Stimulated activated CD4-positive, alpha-beta T cell treated with anti-CD3 and anti-CD28 coated beads, Interleukin-12 subunit alpha, Interleukin-12 subunit beta, amount 100 ng/mL, for 4 hours (primary cell): ENCODE data around the gene CDCA5.
"Not testable (repeated sequence)": the region's sequence is repeated elsewhere in the genome, so short reads cannot be mapped to it uniquely, and the experiment has no call there.

ENCODE experiments used
- DNase-seq: peaks from one replicate; pipeline ENCODE4 v3.0.0-alpha.2; 2020

Gene CDCA5

DNA sequence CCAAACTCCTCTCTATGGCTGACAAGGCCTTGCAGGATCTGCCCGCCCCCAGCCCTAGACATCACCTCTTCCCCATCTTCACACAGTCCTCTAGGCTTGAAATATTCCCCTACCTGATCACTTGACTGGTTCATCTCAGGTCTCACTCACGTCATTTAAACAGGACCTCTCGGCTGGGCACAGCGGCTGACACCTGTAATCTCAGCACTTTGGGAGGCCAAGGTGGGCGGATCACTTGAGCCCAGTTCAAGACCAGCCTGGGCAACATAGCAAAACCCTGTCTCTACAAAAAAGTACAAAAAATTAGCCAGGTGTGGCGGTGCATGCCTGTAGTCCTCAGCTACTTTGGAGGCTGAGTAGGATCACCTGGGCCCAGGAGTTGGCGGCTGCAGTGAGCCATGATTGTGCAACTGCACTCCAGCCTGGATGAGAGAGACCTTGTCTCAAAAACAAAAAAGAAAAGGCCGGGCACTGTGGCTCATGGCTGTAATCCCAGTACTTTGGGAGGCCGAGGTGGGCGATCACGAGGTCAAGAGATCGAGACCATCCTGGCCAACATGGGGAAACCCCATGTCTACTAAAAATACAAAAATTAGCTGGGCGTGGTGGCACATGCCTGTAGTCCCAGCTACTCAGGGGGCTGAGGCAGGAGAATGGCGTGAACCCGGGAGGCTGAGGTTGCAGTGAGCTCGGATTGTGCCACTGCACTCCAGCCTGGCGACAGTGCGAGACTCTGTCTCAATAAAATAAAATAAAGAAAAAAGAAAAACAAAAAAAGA, 35.2 kb upstream of the CDCA5 start:
- DNase-seq = not testable (repeated sequence)

GRCh38 chr11:65118097-65118837, 34.4 kb upstream of the CDCA5 start:
- no peak for DNase-seq

GRCh38 chr11:65117206-65118096, 33.6 kb upstream of the CDCA5 start, which contains the start of gene ZNHIT2:
Gene ZNHIT2, minus strand, starts transcription at chr11:65117701. Its CDS starts 48 bp downstream, at chr11:65117653.
- DNase-seq = peak; percentile 100

DNA sequence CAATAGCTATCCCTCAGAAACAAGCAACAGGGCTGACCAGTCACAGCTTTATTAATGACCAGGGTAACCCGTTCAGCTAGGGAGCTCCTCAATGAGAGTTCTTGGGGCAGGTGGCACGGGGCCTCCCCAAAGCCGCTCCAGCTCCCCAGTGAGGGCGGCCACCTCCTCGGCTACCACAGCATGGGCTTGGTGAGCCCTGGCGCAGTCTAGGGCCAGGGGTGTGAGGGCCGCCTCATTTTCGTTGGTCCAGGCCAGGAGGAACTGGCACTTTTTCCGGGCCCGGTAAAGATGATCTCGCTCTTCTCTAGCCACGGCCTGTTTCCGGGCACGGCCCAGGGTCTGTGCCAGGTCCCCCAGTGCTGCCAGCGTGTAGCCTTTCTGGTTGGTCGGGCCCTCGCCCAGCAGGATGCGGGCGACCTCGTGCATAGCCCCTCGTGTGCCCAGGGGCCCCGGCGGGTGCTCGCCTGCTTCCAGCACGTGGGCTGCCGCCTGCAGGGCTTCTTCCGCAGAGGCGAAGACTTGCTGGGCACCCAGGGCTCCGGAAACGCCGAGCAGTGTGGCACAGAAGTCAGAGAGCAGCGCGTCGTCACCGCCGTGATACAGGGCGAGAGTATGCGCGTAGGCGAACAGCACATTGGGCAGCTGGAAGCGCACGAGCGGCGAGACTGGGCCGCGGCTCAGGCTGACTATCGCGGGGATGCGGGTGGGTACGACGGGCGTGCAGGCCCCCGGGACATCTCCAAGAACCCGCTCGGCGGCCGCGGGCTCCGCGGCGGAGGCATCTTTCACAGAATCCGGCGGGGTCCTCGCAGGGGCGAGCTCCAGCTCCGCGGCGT, 32.7 kb upstream of the CDCA5 start:
- DNase-seq = peak; percentile 61

DNA sequence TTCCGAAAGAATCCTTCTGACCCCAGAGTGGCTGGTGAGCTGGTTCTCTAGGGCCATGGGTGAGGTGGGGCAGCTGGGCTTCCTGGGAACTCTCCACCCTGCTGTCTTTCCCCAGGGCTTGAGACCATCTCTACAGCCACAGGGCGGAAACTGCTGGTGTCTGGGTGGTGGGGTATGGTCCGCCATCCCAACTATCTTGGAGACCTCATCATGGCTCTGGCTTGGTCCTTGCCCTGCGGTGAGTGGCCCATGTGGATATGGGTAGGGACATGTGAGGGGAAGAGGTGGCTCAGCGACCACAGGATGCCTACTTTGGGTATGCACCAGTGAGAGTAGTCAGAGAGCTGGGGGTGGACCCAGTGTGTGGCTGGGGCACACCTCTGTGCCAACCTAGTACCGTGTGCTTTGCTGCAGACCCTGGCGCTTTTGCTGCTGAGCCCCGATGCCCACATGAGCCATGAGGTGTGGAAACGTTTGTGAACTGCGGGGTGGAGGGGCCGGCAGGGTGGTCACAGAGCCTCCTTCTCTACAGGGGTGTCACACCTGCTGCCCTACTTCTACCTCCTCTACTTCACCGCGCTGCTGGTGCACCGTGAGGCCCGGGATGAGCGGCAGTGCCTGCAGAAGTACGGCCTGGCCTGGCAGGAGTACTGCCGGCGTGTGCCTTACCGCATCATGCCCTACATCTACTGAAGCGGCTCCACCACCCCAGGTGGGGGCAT, 31.7 kb upstream of the CDCA5 start:
- DNase-seq = no peak

GRCh38 chr11:65114538-65115171, 30.8 kb upstream of the CDCA5 start:
- DNase-seq = no peak

DNA sequence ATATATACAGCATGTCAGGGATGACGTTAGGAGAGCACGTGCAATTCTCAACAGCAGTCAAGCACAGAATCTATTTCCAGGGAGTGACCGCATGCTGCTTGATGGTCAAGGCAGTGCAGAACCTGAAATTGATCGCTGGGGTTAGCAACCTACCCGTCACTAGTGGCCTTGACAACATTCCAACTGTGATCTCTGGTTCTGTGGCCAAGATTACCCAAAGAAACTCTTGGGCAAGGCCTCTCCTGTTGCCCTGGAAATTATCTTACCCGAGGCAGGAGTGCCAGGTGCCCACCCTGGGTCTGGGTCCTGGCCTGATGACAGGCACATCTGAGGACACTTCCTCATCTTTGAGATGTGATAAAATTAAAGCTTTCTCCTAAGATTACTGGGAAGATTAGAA, 30.0 kb upstream of the CDCA5 start:
- DNase-seq = no peak

GRCh38 chr11:65113361-65113756, 29.5 kb upstream of the CDCA5 start:
- DNase-seq = no peak

GRCh38 chr11:65112546-65113360, 28.9 kb upstream of the CDCA5 start:
- peak; percentile 74 for DNase-seq

GRCh38 chr11:65111744-65112545, 28.1 kb upstream of the CDCA5 start, which contains the start of gene TM7SF2:
Gene TM7SF2, plus strand, starts transcription at chr11:65111872. Its CDS starts 144 bp downstream, at chr11:65112016.
- peak; percentile 93 for DNase-seq

DNA sequence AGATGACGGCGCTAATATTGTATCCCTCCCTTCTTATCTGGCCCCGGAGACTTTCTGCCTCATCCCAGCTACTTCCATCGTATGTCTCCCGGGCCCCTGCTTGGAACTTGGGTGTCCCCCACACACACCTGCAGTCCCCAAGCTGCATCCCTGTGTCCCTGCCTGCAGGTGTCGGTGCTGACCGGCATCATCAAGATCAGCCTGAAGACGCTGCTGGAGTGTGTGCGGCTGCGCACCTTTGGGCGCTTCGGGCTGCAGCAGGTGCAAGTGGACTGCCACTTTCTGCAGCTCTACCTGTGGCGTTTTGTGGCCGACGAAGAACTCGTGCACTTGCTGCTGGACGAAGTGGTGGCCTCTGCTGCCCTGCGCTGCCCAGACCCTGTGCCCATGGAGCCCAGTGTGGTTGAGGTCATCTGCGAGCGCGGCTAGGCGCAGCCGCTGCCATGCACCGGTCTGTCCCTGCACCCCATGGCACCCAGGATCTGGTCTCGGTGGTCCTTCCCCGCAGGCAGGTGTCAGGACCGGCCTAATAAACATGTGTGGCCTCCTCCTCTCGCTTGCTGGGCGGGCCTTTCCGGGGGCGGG, 27.4 kb upstream of the CDCA5 start:
- DNase-seq = no peak

DNA sequence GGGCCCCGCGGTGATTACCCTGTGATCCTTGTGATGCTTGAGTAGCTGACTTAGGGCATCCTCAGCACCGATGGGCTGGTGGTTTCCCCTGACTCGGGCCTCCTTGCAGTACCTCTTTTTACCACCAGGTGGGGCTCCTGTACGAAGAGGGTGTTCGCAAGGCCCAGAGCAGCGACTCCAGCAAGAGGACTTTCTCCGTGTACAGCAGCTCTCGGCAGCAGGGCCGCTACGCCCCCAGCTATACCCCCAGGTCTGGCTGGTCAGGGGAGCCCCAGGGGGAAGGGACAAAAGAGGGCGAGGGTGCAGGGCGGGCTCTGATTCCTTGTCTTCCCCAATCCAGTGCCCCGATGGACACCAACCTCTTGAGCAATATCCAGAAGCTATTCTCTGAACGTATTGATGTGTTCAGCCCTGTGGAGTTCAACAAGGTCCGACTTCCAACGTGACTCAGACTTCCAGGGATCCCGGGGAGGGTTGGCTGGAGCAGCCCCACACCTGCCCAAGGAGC, 26.6 kb upstream of the CDCA5 start:
- DNase-seq = peak; percentile 97

DNA sequence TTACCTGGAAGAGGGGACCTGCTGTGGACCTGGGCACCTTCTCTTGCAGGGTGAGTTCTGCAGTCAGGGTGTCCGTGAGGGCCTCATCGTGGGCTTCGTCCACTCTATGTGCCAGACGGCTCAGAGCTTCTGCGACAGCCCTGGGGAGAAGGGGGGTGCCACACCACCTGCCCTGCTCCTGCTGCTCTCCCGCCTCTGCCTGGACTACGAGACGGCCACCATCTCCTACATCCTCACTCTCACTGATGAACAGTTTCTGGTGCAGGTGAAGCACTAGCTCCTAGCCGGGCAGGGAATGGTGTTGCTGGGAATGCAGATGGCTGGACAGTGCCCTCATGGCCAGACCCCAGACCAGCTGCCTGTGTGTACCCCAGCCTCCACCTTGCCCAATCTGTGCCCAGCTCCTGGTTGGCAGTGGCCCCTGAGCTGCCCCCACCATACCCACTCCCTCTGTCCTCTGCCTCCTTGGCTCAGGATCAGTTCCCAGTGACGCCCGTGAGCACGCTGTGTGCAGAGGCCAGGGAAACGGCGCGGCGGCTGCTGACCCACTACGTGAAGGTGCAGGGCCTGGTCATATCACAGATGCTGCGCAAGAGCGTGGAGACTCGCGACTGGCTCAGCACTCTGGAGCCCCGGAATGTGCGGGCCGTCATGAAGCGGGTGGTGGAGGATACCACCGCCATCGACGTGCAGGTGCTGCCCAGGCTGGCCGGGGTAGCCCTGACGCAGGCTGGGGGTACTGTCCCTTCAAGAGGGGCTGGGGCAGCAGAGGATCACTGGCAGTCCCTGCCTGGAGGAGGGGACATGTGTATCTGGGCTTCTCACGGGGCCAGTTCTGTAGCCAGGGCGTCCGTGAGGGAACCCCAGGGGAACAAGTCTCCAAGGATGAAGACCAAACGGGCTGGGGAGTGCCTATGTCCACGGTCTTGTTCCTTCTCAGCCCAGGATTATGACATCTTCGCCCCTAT, 25.7 kb upstream of the CDCA5 start:
- no peak for DNase-seq

DNA sequence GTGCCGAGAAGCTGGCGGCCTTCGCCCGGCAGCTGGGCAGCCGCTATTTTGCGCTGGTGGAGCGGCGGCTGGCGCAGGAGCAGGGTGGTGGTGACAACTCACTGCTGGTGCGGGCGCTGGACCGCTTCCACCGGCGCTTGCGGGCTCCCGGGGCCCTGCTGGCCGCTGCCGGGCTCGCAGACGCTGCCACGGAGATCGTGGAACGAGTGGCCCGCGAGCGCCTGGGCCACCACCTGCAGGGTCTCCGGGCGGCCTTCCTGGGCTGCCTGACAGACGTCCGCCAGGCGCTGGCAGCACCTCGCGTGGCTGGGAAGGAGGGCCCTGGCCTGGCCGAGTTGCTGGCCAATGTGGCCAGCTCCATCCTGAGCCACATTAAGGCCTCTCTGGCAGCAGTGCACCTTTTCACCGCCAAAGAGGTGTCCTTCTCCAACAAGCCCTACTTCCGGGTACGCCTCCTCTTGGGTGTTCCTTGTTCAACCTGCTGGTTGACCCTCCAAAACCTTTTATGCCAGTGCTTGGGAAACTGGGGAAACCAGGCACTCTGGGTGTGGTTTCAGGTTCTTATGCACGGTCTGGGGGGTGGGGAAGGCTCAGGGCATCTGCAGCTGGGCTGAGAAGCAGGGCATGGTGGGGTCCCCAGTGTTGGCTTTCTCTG, 24.8 kb upstream of the CDCA5 start:
- no peak for DNase-seq

DNA sequence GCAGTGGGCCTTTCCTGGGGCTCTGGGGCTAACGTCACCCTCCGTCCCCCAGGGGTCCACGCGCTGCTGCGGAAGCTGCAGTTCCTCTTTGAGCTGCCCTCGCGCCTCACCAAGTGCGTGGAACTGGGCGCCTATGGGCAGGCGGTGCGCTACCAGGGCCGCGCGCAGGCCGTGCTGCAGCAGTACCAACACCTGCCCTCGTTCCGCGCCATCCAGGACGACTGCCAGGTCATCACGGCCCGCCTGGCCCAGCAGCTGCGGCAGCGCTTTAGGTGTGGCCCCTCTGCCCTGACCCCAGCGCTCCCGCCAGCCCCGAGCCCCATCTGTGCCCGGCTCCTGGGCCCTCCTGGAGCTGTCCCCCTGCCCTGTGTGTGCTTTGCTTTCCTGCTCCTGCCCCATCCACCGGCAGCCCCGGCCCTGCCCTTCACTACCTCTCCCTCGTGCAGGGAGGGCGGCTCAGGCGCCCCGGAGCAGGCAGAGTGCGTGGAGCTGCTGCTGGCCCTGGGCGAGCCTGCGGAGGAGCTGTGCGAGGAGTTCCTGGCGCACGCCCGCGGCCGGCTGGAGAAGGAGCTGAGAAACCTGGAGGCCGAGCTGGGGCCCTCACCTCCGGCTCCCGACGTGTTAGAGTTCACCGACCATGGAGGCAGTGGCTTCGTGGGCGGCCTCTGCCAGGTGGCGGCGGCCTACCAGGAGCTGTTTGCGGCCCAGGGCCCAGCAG, 24.1 kb upstream of the CDCA5 start:
- DNase-seq = no peak

GRCh38 chr11:65107078-65107477, 23.2 kb upstream of the CDCA5 start:
- no peak for DNase-seq
